GM18520 (cell line): ENCODE results near the gene TFCP2L1.

Experiments
- ATAC-seq: cut with Tn5 transposase; IDR thresholded peaks from one replicate; pipeline ENCODE4 v1.9.1; 2021; ENCODE audit not compliant: unreplicated experiment

The TFCP2L1 gene

DNA sequence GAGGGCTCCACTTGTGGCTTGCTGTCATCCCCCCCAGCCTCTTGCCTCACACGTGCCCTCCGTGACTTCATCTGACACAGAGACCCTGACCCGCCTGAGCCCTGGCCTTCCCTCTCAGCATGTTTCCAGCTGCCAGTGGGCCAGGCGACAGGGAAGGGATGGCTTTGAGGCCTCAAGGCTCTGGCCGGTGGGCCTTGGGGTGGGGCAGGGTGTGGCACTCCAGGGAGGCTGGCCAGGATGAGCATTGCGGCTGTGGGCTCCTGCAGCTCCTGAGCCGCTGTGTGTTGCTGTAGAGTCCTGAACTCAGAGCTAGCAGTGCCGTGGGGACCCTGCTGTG lies 85.0 kb downstream of the TFCP2L1 start:
- no peak for ATAC-seq

DNA sequence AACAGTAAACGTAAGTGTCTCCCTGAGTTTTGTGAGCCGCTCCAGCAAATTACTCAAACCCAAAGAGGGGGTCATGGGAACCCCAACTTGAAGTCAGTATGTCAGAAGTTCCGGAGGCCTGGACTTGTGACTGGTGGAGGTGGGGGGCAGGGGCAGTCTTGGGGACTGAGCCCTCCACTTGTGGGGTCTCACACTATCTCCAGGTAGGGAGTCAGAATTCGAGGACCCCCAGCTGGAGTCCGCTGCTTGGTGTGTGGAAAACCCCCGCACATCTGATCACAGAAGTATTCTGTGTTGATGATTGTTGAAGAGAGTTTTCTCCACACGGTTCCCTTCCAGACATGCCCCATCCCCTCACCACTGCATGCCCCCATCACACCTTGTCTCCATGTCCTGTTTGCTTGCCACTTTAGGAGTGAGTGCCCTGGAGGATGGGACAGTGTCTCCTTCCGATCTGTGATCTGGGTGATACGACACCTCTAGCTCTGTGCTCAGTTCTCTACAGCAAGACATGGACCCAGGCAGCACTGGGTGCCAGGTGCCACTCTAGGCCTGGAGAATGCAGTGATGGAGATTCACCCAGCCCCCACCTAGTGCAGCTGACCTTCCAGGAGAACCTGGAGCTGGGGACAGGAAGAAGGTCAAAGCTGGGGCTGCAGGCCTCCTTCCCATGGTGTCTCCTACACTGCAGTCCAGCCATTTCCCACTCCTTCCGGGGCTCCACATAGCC lies 85.6 kb downstream of the TFCP2L1 start:
- ATAC-seq = no peak

DNA sequence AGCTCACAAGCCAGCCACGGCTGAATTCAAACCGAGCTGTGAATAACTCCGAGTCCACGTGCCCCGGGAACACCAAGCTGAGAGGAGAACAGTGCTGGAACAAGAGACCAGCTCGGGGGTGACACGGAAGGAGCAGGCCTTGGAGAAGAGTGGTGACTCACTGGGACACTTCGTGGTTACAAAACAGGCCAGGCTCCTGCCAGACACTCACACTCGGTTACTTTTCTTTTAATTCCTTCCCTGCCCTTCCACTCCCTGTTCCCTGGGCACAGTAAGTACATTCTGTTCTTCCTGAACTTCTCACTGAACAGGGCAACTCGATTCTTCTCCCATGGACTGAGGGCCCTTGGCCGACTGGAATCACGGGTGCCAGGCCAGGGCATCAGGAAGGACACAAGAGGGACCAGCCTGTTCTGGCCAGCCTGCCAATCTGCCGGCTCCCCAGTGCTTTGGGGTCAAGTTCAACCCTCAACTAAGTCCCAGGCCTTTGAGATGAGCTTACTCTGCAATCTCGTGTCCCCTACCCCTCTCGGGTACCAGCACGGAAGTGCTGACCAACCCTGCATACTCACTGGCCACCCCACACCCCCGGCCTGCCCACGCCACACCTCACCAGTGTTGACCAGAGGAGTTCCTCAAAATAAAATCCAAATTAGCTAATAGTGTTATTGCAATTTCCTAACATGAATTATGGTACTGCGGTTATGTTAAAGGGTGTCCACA lies 87.5 kb downstream of the TFCP2L1 start:
- ATAC-seq = no peak

DNA sequence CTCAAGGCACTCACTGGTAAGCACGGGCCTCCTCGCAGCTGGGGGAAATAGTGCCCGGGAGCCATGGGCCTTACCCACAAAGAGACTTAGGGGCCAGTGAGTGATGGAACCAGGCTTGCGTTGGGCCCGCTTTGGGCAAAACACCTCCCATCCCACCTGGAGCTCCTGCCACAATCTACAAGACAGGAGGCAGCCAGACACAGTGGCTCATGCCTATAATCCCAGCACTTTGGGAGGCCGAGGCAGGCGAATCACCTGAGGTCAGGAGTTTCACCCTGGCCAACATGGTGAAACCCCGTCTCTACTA lies 88.2 kb downstream of the TFCP2L1 start:
- no peak for ATAC-seq

DNA sequence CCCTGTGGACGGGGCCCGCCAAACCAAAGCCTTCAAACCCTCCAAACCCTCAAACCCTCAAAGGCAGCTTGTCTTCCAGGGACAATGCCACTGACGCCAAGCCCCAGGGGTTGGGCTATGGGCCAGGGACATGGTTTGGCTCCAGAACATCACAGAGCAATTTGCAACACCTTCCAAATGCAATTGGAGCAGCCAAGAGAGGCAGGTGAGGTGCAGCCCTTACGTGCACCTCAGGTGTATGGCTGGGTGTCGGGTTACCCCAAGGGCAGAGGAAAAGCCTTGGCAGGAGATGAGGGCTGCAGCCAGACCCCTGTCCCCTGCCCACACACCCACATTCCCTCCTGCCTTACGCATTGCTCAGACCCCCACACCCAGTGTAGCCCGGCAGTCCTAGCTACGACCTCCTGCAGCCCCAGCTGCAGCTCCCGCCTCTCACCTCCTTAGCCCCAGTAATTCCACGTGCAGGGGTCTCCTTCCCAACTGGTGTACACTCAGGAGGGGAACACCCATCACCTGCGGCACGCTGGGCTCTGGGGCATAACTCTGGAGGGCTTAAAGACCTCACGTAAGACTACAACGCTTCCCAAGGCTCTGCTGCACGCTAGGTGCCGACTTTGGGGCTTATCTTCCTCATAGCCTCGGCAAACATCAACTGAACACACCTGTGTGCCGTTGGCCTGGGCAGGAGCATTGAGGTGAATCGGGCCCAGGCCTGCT lies 88.7 kb downstream of the TFCP2L1 start:
- ATAC-seq = no peak

DNA sequence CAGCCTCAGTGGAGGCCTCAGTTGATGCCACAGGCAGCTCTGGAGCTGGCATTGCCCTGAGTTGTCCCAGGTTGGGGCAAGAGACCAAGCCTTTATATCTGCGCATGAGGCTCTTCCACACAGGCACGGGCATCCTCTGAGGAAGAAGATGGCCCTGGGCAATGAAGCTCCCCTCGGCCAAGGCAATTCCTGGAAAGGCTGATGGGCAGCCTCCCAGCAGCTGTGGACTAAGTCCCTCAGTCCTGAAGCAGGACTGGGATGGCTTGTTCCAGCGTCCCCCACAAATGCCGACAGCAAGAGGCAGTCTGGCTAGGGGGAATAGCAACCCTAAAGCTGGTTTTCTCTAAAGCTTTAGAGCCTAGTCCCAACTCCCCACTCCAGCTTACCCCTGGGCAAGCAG lies 90.0 kb downstream of the TFCP2L1 start:
- no peak for ATAC-seq

DNA sequence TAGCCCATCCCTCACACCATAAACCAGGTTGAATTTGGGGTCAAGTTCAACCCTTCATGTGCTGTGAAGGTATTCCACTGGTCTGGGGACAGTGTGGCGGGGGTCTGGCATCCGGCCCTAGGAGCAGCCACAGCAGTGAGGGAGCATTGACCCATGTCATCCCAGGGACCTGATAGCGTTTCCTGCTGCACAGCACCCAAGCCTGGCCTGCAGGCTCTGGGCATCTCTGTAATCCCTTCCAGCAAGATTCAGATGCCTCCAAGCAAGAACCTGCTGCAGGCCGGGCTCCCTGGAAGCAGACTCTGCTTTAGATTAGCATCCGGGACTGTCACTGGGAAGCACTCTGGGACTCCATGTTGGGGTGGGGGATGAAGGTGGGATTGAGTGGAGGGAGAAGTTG lies 90.4 kb downstream of the TFCP2L1 start:
- no peak for ATAC-seq

DNA sequence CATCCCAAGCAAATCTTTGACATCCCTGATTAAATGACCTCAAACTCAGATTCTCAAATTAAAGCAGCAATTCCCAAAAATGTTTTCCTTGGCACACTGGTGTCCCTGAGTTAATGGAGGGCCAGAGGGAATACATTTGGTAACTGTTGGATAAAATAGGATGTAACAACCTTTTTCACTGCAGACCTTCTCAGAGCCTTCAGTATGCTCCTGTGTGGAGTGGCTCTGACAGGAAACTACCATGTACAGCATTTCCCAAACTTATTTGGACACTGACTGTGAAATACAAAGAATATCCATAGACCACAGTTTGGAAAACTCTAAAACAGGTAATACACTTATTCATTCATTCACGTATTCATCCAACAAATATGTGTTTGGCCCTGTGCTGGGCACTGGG lies 91.8 kb downstream of the TFCP2L1 start:
- ATAC-seq = no peak

DNA sequence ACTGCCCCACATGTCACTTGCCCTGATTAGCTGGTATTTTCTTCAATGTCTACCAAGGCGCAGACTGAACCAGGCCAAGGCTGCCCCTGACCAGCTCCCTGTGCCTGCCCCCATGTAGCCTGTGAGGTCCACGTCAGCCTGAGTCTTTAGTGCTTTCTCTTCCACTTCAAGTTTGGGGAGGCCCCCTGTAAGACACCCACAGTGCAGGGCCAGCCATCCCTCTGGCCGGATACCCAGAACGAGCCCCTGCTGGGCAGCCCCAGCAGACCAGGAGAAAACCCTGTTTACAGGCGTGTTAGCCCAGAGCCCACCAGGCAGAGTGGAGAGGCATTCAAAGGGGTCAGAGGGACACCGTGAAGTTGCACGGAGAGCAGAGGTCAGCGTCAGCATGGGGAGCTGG lies 92.4 kb downstream of the TFCP2L1 start:
- ATAC-seq = no peak

DNA sequence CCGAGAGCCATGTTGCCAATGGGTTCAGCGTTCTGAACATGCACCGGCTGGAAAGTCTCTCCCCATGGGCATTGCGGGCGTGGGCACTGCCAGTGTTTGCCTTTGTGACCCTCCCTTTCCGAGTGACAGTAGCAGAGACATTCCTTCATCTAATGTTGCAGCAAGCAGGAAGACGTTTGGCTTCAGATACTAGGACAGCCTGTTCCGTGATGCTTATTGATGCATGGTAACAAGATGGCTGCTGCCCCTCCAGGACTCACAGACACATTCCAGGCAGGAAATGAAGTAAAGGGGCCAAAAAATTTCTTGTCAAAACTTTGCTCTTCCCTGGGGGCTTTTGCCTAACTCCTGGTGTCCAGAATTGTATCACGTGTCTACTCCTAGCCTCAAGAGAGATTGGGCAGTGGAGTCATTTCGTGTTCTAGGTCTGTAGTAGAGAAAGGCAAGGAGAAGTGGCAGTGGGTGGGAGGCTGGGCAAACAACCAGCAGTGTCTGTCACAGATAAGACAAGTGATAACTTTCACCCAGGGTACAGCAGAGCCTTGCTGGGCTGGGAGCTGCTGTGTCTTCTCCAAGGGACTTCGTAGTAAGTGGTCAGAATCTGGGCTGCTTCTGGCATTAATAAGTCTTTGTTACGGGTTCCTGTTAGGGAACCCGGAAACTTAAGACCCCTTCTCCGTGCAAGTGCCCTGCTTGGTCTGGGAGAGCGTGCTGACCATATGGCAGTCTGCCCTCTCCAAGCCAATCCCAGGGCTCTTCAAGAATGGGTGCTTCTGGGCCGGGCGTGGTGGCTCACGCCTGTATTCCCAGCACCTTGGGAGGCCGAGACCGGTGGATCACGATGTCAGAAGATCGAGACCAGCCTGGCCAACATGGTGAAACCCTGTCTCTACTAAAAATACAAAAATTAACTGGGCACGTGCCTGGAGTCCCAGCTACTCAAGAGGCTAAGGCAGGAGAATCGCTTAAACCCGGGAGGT lies 93.5 kb downstream of the TFCP2L1 start:
- no peak for ATAC-seq

DNA sequence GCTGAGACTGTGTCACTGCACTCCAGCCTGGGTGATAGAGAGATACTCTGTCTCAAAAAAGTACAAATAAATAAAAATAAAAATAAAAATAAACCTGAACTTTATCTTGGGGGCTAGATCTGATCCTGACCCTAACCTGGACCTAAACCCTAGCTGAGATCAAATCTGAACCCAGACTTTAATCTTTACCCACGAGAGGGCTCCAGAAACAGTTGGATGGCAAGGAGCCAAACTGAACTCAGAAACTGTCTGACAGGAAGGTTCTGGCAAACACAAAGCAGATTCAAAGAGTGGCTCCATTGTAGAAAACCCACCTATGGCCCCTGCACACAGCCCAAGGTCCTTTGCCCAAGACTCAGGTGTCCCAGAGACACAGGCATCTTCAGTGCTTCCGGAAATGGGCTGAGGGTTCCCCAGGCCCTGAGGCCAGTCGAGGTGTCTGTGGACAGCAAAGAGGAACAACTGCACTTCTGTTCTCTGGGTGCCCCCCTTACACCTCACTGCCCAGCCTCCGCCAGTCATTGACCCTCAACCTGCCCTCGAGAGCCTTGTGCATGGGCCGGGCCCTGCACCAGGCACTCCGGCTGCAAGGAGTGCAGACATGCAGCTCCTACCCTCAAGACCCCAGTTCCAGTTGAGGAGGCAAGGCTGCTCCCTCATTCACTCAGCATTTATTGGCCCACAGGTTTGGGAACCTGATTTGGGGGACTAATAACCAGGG lies 95.2 kb downstream of the TFCP2L1 start:
- ATAC-seq = no peak

DNA sequence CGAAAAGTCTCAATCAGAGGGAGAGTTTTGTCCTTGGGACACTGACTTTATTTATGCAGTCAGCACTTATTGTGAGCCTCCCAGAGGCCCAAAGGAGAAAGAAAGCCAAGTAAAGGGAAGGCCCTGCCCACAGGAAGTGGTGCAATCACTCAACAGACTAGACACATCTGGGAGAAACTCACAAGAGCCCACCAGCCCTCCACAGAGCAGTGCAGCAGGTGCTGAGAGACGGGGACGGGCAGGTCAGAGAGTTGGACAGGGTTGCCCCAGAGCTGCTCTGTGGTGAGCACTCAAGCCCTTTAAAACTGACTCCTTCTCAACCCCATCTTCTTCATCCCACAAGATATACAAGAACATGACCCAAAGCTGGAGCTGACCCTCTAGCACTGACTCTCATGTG lies 96.0 kb downstream of the TFCP2L1 start:
- ATAC-seq = no peak

DNA sequence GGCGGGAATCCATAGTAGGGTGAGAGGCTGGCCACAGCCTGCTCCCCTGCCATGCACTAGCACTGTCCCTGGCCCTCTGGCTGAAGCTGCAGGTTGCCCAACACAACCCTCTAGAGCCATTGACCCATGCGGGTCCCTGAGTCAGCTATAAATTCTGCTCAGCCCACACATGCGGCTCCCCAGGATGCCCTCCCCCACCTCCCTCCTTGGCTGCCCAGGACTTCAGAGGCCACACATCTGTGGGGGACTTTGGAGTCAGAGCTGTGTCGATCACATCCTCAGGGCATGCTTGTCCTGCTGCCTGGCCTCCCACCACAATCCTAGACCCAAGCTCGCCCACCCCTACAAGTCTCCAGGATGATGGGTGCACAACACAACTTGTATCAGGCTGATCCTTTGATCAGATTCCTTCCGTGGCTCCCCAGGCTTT lies 97.0 kb downstream of the TFCP2L1 start:
- no peak for ATAC-seq

DNA sequence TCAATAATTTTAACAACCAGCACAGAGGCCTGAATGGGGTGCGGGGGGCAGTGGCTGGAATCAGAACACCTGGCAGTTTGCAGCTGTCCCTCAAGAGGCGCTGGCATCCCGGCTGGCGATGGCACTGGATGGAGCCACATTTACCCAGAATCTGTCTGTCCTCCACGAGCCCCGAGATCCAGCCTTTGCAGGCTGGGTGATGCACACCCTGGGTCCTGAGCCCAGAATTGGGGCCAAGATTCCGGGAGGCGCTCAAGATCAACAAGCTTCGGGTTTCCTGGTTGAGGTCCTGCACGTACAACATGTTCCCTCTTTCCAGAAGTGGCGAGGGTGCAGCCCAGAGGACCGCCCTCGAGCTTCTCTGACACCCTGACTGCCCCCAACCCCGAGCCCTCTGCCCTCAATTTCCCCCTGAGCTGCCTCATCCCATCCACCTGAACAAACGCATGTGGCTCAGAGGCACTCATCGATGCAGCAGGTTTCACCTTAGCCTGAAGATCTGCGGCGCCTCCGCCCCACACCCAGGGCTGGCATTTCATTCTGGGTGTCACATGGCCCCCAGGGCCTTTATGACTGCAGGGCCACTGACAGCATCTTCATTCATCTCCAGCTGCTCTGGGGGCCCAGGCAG lies 97.5 kb downstream of the TFCP2L1 start:
- ATAC-seq = no peak

DNA sequence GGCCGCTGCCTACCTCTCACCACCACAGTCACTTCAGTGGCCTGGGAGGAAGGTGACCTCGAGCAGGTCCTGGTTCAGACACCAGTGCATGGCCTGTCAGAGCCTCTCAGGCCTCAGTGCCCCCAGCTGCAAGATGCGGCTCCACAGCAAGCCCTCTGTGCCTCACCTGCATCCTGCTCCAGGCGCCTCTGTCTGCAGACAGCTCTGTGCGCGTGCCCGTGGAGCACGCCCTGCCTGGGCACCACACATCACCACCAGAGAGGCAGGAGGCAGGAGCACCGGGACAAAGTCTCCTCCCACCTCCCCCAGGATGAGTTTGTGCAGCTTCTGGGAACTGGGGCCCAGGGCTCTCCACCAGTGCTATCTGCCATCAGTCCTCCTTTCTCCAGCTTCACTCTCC lies 98.7 kb downstream of the TFCP2L1 start:
- no peak for ATAC-seq

DNA sequence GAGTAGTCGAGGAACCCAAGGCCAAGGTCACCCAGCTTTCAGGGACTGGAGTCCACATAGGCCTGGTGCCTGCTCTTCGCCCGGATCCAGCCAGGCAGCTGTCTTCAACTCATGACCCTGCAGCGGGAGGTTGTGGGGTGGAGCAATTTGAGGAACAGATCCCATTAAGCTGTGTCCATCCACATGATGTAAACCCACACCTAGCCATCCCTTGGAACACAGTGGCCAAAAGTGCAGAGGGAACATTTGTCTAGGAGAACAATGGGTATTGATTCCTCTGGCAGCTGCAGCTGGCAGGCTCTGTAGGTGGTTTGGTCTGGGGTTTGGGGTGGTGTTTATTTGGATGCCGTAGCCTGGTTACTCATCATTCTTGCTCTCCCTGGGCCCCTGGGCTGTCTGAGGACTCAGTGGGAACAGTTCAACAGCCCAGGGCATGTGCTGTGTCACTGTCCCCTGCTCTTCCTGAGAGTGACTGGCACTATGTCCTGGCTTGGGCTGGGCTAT lies 99.4 kb downstream of the TFCP2L1 start:
- no peak for ATAC-seq

DNA sequence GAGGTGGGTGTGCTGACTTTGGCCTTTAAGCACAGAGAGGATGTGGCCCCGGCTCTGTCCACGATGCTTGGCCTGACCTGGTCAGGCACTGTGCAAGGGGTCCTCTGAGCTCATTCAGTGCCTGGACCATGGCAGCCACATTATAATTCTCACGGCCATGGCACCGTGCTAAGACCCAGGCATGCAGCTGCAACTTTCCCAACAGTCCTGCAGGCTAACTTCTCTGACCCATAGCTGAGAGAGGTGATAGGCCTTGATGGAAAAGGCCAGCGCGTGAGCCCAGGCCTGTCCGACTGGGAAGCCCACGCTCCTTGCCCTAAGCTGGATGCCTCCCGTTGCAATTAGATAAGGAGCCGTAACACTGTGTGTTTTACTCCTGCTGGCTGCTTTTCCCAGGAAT lies 99.9 kb downstream of the TFCP2L1 start:
- ATAC-seq = no peak

DNA sequence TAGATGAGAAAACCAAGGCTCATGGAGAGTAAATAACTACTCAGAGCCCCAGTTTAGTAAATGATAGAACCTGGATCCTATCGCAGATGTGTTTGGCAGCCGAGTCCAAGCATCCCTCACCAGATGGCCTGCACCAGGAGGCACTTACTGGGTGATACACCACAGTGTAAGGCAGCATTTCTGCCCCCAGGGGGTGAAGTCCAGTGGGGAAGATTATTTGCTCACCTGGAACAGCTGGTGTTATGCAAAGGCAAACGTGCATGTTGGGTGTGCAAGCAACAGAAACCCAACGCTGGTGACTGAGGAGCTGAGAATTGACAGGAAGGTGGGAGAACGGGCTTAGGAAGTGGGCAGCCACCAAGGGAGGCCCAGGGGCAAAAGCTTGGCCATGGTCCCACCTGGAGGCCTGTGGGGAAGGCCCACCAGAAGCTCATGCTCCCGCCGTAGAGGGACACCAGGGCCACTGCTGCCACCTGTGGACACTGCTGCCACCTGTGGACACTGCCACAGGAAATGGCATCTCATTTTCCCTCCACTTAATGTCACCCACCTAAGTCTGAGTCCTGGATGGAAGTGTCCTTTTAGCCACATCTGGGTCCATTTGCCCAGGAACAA lies 100.6 kb downstream of the TFCP2L1 start:
- ATAC-seq = no peak

DNA sequence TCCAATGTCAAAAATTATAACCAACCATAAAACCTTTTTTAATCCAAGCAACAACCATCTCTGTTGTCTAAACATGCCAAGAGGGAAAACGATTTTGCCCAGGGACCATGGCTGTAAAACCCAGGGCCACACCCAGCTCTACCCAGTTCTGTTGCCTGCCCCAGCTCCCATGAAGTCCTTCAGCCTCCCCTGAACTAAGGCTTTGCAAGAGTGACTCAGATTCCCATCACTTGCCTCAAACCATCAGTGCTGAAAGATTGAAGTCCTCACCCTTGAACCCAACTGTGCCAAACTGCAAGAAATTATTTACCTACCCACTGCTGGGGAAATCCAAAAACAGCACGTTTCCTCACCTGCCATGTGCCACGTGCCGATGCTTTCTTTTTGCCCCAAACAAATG lies 102.5 kb downstream of the TFCP2L1 start:
- no peak for ATAC-seq
